NK-92 (cell line): Measurements from ENCODE around the gene PLAAT3.
"Not testable (repeated sequence)": the region's sequence is repeated elsewhere in the genome, so short reads cannot be mapped to it uniquely, and the experiment has no call there.

Source experiments
- DNase-seq: peaks from one replicate; lab custom pipeline; 2025; ENCODE audit not compliant: unreplicated experiment; lab: John Stamatoyannopoulos, UW

PLAAT3 gene

GRCh38 chr11:63542506-63542905 lies 71.7 kb downstream of the PLAAT3 start:
- DNase-seq: not testable (repeated sequence)

- DNase-seq: no peak
Observed at GRCh38 chr11:63537293-63538101, 76.7 kb downstream of the PLAAT3 start.

- no peak for DNase-seq
Observed at GRCh38 chr11:63536669-63537292, 77.5 kb downstream of the PLAAT3 start, which contains the start of gene PLAAT4. Gene PLAAT4 (plus strand): TSS chr11:63536808. CDS start chr11:63536869, 61 bp downstream.

GRCh38 chr11:63535734-63536133 lies 78.5 kb downstream of the PLAAT3 start:
- no peak for DNase-seq

- no peak for DNase-seq
Observed at GRCh38 chr11:63534895-63535461, 79.3 kb downstream of the PLAAT3 start.

GRCh38 chr11:63534076-63534475 lies 80.2 kb downstream of the PLAAT3 start:
- DNase-seq: no peak

GRCh38 chr11:63532799-63533475 lies 81.3 kb downstream of the PLAAT3 start:
- no peak for DNase-seq

GRCh38 chr11:63532117-63532516 lies 82.1 kb downstream of the PLAAT3 start:
- DNase-seq: no peak

- DNase-seq: not testable (repeated sequence)
Observed at GRCh38 chr11:63531074-63531792, 83.0 kb downstream of the PLAAT3 start.

GRCh38 chr11:63530021-63530420 lies 84.2 kb downstream of the PLAAT3 start:
- no peak for DNase-seq

GRCh38 chr11:63529373-63529772 lies 84.9 kb downstream of the PLAAT3 start:
- DNase-seq: not testable (repeated sequence)

GRCh38 chr11:63528729-63529278 lies 85.4 kb downstream of the PLAAT3 start:
- not testable (repeated sequence) for DNase-seq

GRCh38 chr11:63528156-63528555 lies 86.1 kb downstream of the PLAAT3 start:
- DNase-seq: not testable (repeated sequence)

GRCh38 chr11:63527667-63528066 lies 86.6 kb downstream of the PLAAT3 start:
- no peak for DNase-seq
